Peyer's patch (tissue), 4 donors: Measurements from ENCODE around the gene UGT1A7. TPM values are rescaled to one million over a fixed set of nuclear protein-coding genes. Genes with fewer than 3 reads are reported as not detected.

Experiments
- DNase-seq, 3 donors: peaks; one replicate each; pipeline ENCODE4 v3.0.0-alpha.2; 2017 to 2019
- H3K27ac ChIP-seq, 4 donors: fragments of 200-600 bp; sonication (generic); one replicate each; pipeline ENCODE4 v1.5.1; 2016 to 2019
- H3K27me3 ChIP-seq, 2 donors: fragments of 200-600 bp; sonication (generic); one replicate each; pipeline ENCODE4 v1.5.1; 2019
- H3K36me3 ChIP-seq, 3 donors: fragments of 200-600 bp; sonication (generic); one replicate each; pipeline ENCODE4 v1.5.1; 2016 to 2019
- H3K4me1 ChIP-seq, 4 donors: fragments of 200-600 bp; sonication (generic); one replicate each; pipeline ENCODE4 v1.5.1; 2016 to 2019
- H3K4me3 ChIP-seq, 4 donors: fragments of 200-600 bp; sonication (generic); 1 replicate in 3 of 4; 2 replicates in 1 of 4; pipeline ENCODE4 v1.5.1; 2016 to 2019; ENCODE audit warnings: mild to moderate bottlenecking in 1 of 4
- H3K9me3 ChIP-seq, 4 donors: fragments of 200-600 bp; sonication (generic); one replicate each; pipeline ENCODE4 v1.5.1; 2016 to 2019; ENCODE audit warnings: mild to moderate bottlenecking in 1 of 4
- POLR2A ChIP-seq, 2 donors: fragments of 450-650 bp; IDR thresholded peaks; one replicate each; pipeline ENCODE4 v1.5.1; 2017; ENCODE audit warnings: antibody characterized with exemption in 2 of 2, mild to moderate bottlenecking in 2 of 2, moderate library complexity in 2 of 2
- total RNA-seq, 4 donors: library from RNA; depleted of rRNA; stranded (reverse); fragments of >200 nt; gene quantifications; one replicate each; pipeline ENCODE4 v1.1.0, GENCODE V29; 2016
- TF ChIP-seq, protein P1 (sequence below), 6 experiments: fragments of 450-650 bp in 4 of 6; fragments of 200-600 bp in 2 of 6; sonication (generic) in 1 of 6; IDR thresholded peaks; one replicate each; pipeline ENCODE4 v1.5.1; 2017 to 2019; ENCODE audit warnings: antibody characterized with exemption in 6 of 6, mild to moderate bottlenecking in 3 of 6, moderate library complexity in 1 of 6

UGT1A7 gene
- total RNA-seq, 4 donors from 2014 or later = 8.3 to 33.9 (median 25.0) TPM

DNA sequence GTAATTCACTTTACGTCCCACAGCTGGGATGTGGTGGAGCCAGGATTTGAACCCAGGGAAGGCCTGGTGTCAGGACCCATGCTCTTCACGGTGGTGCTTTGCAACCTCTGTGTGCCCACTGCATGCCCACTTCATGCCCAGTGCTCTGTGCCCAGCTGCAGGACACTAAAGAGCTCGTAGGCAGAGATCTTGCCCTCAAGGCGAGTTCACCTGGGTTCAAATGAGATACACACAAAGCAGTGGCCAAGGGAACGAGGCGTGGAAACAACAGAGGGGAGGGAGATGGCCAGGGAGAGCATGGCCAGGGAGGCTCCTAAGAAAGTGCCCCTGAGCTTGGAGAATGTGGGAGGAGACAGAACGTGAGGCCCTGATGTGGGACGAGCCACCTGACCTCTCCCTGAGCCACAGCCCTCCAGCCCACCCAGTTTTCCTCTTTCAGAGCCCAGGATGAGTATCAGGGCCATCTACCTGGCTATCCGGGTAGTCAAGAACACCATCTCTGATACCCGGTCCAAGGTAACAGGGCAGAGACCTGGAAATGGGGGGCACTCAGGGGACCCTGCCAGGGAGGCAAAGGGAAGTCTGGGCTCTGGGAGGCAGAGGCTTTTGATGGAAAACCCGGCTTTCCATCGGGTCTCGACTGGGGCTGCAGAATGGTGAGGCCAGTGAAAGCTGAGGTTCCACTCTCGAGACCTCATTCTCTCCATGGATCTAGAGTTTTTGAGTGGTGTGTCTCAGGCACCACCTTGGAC, 116.8 kb downstream of the UGT1A7 start:
- H3K36me3 ChIP-seq = no peaks in the 10 kb centered on the region
- DNase-seq = peak in 1 of 3 donors; percentile 26

DNA sequence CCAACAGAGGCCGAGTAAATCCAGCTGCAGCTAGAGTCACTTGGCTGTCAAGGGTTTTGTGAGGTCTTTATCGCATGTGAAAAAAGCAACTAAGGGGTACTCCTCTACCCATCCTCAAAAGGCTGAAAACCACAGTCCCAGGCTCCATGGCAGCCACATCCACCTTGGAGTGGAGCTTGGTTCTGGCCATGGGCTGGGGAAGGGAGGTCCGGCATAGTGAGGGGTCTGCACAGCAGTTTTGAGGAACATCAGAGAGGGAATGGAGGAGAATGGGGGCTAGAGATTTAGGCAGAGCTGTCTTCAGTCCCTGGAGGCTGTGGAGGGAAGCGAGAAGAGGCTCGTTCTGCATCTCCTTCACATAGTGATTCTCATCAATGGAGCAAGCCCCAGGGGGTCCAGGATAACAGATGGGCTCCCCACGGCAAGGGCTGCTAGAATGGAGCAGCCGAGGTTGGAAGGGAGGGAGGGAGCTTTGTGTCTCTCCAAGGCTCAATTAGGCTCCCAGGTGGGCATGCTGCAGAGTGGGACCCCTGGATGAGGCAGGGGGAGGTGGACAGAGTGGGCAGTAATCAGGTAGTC, 117.5 kb downstream of the UGT1A7 start:
- TF ChIP-seq, protein P1, sequence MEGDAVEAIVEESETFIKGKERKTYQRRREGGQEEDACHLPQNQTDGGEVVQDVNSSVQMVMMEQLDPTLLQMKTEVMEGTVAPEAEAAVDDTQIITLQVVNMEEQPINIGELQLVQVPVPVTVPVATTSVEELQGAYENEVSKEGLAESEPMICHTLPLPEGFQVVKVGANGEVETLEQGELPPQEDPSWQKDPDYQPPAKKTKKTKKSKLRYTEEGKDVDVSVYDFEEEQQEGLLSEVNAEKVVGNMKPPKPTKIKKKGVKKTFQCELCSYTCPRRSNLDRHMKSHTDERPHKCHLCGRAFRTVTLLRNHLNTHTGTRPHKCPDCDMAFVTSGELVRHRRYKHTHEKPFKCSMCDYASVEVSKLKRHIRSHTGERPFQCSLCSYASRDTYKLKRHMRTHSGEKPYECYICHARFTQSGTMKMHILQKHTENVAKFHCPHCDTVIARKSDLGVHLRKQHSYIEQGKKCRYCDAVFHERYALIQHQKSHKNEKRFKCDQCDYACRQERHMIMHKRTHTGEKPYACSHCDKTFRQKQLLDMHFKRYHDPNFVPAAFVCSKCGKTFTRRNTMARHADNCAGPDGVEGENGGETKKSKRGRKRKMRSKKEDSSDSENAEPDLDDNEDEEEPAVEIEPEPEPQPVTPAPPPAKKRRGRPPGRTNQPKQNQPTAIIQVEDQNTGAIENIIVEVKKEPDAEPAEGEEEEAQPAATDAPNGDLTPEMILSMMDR (IDR thresholded peaks at IDR 0.05) = no peak
- TF ChIP-seq POLR2A (IDR thresholded peaks at IDR 0.05) = no peak
- Histone ChIP-seq H3K4me3 (no peak overlapping the region), H3K9me3 (no peaks in the 10 kb centered on the region), H3K4me1 (no peaks in the 10 kb centered on the region), H3K27me3 (no peaks in the 10 kb centered on the region), H3K36me3 (no peaks in the 10 kb centered on the region), H3K27ac (no peak overlapping the region)
- peak in 1 of 3 donors; percentile 20 for DNase-seq

More for the DNA sequence above, 116.8 kb downstream of the UGT1A7 start:
- Histone ChIP-seq H3K9me3 (no peaks in the 10 kb centered on the region), H3K4me3 (no peak overlapping the region), H3K27me3 (no peaks in the 10 kb centered on the region), H3K4me1 (no peaks in the 10 kb centered on the region), H3K27ac (no peak overlapping the region)
- no peak for TF ChIP-seq POLR2A (IDR thresholded peaks at IDR 0.05)
- TF ChIP-seq, protein P1 (IDR thresholded peaks at IDR 0.05) = no peak

DNA sequence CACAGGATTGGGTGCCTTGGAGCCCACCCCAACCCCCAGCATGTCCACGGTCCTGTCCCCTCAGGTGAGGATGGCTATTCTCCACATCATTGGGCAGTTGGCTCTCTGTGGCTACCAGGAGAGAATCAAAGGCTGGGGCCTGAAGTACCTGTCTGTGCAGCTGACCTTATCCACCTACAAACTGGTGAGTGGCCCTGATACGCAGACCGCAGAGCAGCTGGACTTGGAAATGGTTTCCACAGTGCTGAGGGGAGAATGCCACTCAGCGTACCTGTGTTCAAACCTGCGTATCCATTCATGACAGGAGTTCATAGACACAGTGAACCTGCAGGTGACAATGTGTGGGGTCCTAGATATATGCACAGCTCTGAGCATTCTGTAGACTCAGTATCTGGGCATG, 118.0 kb downstream of the UGT1A7 start:
- Histone ChIP-seq H3K36me3 (no peaks in the 10 kb centered on the region), H3K4me3 (no peak overlapping the region), H3K27ac (no peak overlapping the region), H3K4me1 (no peaks in the 10 kb centered on the region), H3K9me3 (no peaks in the 10 kb centered on the region), H3K27me3 (no peaks in the 10 kb centered on the region)
- DNase-seq = no peak
- no peak for TF ChIP-seq POLR2A (IDR thresholded peaks at IDR 0.05)
- TF ChIP-seq, protein P1 (IDR thresholded peaks at IDR 0.05) = no peak

DNA sequence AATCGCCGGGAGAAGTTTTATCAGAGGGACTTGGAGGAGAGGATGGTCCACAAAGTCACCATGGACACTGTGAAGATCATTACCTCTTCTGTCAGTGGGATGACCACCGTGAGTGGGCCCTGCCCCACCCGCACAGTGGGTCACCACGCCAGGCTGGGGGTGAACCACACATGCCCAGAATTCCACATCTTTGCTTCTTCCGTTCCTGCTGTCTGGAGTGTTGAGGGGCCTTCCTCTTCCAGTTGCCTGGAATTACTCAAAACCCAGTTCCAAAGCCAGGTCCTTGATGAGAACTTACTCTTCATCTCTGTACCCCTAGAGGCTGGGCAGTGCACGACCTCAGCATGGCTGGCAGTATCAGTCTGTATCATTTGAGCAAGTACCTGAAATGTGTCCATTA, 118.5 kb downstream of the UGT1A7 start:
- TF ChIP-seq, protein P1 (IDR thresholded peaks at IDR 0.05) = no peak
- TF ChIP-seq POLR2A (IDR thresholded peaks at IDR 0.05) = no peak
- no peak overlapping the region for H3K27ac ChIP-seq
- no peak overlapping the region for H3K4me3 ChIP-seq
- no peaks in the 10 kb centered on the region for H3K36me3 ChIP-seq
- no peaks in the 10 kb centered on the region for H3K9me3 ChIP-seq
- no peak for DNase-seq
- H3K27me3 ChIP-seq = no peaks in the 10 kb centered on the region
- H3K4me1 ChIP-seq = no peaks in the 10 kb centered on the region

DNA sequence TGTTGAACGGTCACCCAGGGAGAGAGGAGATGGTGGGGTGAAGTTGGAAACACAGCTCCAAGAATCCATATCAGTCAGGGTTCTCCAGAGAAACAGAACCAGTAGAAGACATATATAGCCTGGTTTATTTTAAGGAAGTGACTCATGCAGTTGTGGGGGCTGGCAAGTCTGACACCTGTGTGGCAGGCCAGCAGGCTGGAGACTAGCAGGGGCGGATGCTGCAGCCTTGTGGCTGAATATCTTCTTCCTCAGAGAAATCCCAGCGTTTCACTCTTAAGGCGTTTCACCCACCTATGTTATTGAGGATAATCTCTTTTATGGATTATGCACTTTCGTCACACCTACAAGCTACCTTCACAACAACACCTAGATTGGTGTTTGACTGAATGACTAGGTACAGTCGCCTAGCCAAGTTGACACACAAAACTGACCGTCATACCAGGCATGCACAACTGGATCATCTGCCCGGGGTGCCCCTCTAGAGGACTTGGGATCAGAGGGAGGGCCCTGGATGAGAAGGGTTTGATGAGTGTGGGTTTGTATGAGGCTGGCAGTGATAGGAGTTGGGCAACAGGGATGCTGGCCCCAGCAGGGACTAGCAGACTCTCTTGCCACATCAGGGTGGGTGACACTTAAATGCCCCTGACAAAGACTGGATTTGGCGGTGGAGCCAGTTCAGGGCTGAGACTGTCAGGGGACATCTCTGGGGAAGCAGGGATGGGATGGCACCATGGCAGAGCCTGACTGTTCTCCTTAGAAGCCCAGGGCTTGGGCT, 119.8 kb downstream of the UGT1A7 start:
- no peaks in the 10 kb centered on the region for H3K27me3 ChIP-seq
- no peak overlapping the region for H3K4me3 ChIP-seq
- no peaks in the 10 kb centered on the region for H3K36me3 ChIP-seq
- H3K9me3 ChIP-seq = no peaks in the 10 kb centered on the region
- no peaks in the 10 kb centered on the region for H3K4me1 ChIP-seq
- TF ChIP-seq, protein P1 (IDR thresholded peaks at IDR 0.05) = no peak
- TF ChIP-seq POLR2A (IDR thresholded peaks at IDR 0.05) = no peak
- DNase-seq = peak in 1 of 3 donors; percentile 21
- no peak overlapping the region for H3K27ac ChIP-seq
